Activated CD8-positive, alpha-beta memory T cell treated with anti-CD3 and anti-CD28 coated beads, Interleukin-2, amount 50 U/mL, for 4 hours (primary cell): Measurements from ENCODE around the gene KCNJ3.
"Not testable (repeated sequence)": the region's sequence is repeated elsewhere in the genome, so short reads cannot be mapped to it uniquely, and the experiment has no call there.

Source experiments
- DNase-seq: peaks from one replicate; pipeline ENCODE4 v3.0.0-alpha.2; 2020

Gene KCNJ3

DNA sequence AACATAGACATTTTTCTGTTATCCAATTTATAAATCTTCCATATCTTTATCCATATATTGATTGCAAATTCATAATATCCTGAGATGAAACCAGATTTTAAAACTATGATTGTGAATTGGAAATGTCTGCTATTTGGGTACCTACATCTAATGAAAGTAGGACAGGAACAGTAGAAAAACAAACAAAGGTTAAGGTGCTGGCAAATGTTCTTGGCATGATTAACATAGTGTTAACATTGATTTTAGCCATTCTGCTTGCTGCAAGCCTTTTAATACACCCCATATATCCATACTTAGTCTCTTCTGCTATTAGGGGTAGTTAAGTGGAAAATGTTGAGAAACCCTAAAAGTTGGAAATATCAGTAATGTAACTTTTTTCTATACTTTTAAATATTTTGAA lies 152.0 kb downstream of the KCNJ3 start:
- no peak for DNase-seq

GRCh38 chr2:154855138-154855537 lies 156.6 kb downstream of the KCNJ3 start:
- no peak for DNase-seq

DNA sequence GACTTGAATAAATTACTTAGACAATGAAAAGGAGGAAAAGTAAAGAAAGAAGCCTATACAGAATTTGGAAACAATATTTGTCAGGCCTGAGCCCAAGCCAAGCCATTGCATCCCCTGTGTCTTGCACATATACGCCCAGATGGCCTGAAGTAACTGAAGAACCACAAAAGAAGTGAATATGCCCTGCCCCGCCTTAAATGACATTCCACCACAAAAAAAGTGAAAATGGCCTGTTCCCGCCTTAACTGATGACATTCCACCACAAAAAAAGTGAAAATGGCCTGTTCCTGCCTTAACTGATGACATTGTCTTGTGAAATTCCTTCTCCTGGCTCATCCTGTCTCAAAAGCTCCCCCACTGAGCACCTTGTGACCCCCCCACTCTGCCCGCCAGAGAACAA lies 168.7 kb downstream of the KCNJ3 start:
- DNase-seq: not testable (repeated sequence)

DNA sequence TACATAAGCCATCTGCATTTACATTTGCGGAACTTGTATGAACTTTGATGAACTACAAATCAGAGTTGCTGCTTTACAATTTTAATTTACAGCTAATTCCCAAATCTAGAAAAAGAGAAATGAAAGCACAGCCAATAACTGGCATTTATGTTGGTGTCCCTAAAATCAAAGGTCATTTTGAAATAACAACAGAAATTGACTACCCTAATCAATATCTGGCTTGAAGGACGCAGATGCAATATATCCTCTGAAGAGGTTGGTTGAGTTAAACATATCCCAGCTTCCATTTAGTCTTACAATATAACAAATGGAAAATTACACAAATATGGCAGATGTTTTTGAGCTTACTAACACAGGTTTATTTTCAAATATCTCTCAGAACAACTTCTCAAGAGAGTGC lies 177.5 kb downstream of the KCNJ3 start:
- no peak for DNase-seq

- no peak for DNase-seq
Measured at GRCh38 chr2:154882725-154883124, 184.2 kb downstream of the KCNJ3 start.

GRCh38 chr2:154886316-154886715 lies 187.8 kb downstream of the KCNJ3 start:
- DNase-seq: no peak

DNA sequence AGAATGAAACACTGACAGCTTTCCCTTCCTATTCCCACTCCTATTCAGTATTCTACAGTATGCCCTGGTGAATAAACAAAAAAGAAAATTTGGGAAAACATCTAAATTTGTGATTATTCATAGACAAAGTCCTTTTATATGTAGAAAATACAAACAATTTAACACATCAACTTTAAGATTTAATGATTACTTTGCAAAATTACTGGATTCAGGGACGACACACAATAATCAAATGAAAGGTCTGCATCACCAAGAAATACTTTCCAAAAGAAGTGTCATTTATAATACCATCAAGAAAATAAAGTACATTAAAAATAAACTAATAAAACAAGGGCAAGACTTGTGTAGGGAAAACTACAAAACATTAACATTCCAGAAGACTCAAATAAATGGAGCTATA lies 199.8 kb downstream of the KCNJ3 start:
- DNase-seq: no peak

- DNase-seq: no peak
Measured at GRCh38 chr2:154901063-154901462, 202.6 kb downstream of the KCNJ3 start.
